H1 (cell line): ENCODE results near the gene CHST13. TPM values are rescaled to one million over a fixed set of nuclear protein-coding genes. Genes with fewer than 3 reads are reported as not detected.

Source experiments
- CTCF ChIA-PET: fragments of 300-600 bp; sonication (Branson Sonifier 250); formaldehyde crosslinking; loops from one replicate; lab custom pipeline; 2021; ENCODE audit not compliant: partially characterized antibody; lab: Charles Lee
- POLR2A ChIA-PET: fragments of 300-600 bp; sonication (Branson Sonifier 250); formaldehyde crosslinking; loops from one replicate; lab custom pipeline; 2021; ENCODE audit warnings: inconsistent platforms; ENCODE audit not compliant: partially characterized antibody; lab: Charles Lee
- DNase-seq, 2 experiments: peaks; one replicate each; pipeline versions ENCODE4 v3.0.0 to v3.0.0-alpha.2; 2010 to 2022; ENCODE audit warnings: low spot score in 2 of 2, low read depth in 1 of 2, mixed read lengths in 1 of 2
- FAIRE-seq: peaks from 2 replicates; lab custom pipeline; 2011; peaks lifted over from hg19 to GRCh38; lab: Jason Lieb, UNC
- H2AFZ ChIP-seq: 2 replicates; pipeline ENCODE4 v1.8.1; 2012; ENCODE audit warnings: low read length, inconsistent platforms
- H2AK5ac ChIP-seq: 2 replicates; pipeline ENCODE4 v1.6.1; 2013; ENCODE audit warnings: low read depth, low read length
- H2BK120ac ChIP-seq: replicated peaks from 2 replicates; pipeline ENCODE3; 2013; ENCODE audit warnings: low read depth, low read length, inconsistent platforms
- H2BK12ac ChIP-seq: 2 replicates; pipeline ENCODE4 v1.6.1; 2013; ENCODE audit warnings: low read depth, low read length
- H2BK15ac ChIP-seq: 2 replicates; pipeline ENCODE4 v1.6.1; 2013; ENCODE audit warnings: low read length
- H2BK20ac ChIP-seq: 2 replicates; pipeline ENCODE4 v1.6.1; 2013; ENCODE audit warnings: low read length
- H2BK5ac ChIP-seq: 2 replicates; pipeline ENCODE4 v1.6.1; 2013; ENCODE audit warnings: low read depth, low read length
- H3K14ac ChIP-seq: 2 replicates; pipeline ENCODE4 v1.6.1; 2013; ENCODE audit warnings: inconsistent platforms; ENCODE audit not compliant: insufficient read length
- H3K18ac ChIP-seq: 2 replicates; pipeline ENCODE4 v1.6.1; 2013; ENCODE audit warnings: low read length; ENCODE audit errors: extremely low read depth
- H3K23ac ChIP-seq: 2 replicates; pipeline ENCODE4 v1.6.1; 2013; ENCODE audit warnings: inconsistent platforms; ENCODE audit not compliant: insufficient read length
- H3K23me2 ChIP-seq: 2 replicates; pipeline ENCODE4 v1.6.1; 2013; ENCODE audit warnings: low read depth, low read length
- H3K27ac ChIP-seq: 2 replicates; pipeline ENCODE4 v1.6.1; 2011; ENCODE audit warnings: low read depth, low read length, inconsistent platforms
- H3K27me3 ChIP-seq, 4 experiments: replicated peaks in 1 of 4; 1 replicate in 1 of 4; 2 replicates in 3 of 4; pipeline versions ENCODE4 v1.6.1 to v1.8.1; 2011 to 2013; ENCODE audit warnings: low read length in 3 of 4, mild to moderate bottlenecking in 3 of 4, inconsistent platforms in 2 of 4, mixed read lengths in 2 of 4, moderate library complexity in 1 of 4; ENCODE audit not compliant: control insufficient read depth in 3 of 4, insufficient read depth in 3 of 4; ENCODE audit errors: extremely low read depth in 1 of 4
- H3K36me3 ChIP-seq, 4 experiments: 2 replicates each; pipeline versions ENCODE4 v1.6.1 to v1.8.1; 2011 to 2013; ENCODE audit warnings: mild to moderate bottlenecking in 4 of 4, low read length in 3 of 4, moderate library complexity in 2 of 4, control low read depth in 1 of 4, inconsistent platforms in 1 of 4; ENCODE audit not compliant: insufficient read depth in 4 of 4, control insufficient read depth in 2 of 4
- H3K4ac ChIP-seq: replicated peaks from 2 replicates; pipeline ENCODE3; 2013; ENCODE audit warnings: low read length, low read depth, mixed read lengths, inconsistent platforms; ENCODE audit not compliant: insufficient read length
- H3K4me1 ChIP-seq, 4 experiments: replicated peaks in 1 of 4; 1 replicate in 1 of 4; 2 replicates in 3 of 4; pipeline versions ENCODE4 v1.6.1 to v1.8.1; 2011 to 2013; ENCODE audit warnings: low read length in 3 of 4, inconsistent platforms in 2 of 4, mixed read lengths in 1 of 4; ENCODE audit not compliant: insufficient read depth in 4 of 4, control insufficient read depth in 3 of 4
- H3K4me2 ChIP-seq, 2 experiments: 2 replicates each; pipeline versions ENCODE4 v1.6.1 to v1.8.1; 2011 to 2013; ENCODE audit warnings: low read depth in 2 of 2, low read length in 2 of 2, control low read depth in 1 of 2, inconsistent platforms in 1 of 2, mild to moderate bottlenecking in 1 of 2; ENCODE audit not compliant: insufficient read depth in 1 of 2
- H3K4me3 ChIP-seq, 4 experiments: fragments of 200-600, 300-600 bp in 1 of 4; sonication (generic), shearing (Covaris generic), sonication (Bioruptor Twin) in 1 of 4; 2 replicates each; pipeline versions ENCODE4 v1.5.1 to v1.8.1; 2011 to 2016; ENCODE audit warnings: low read length in 4 of 4, low read depth in 3 of 4, control low read depth in 2 of 4, inconsistent platforms in 2 of 4, mild to moderate bottlenecking in 2 of 4, mixed read lengths in 1 of 4, moderate library complexity in 1 of 4; ENCODE audit not compliant: insufficient read depth in 2 of 4; ENCODE audit errors: extremely low read depth in 1 of 4
- H3K56ac ChIP-seq: replicated peaks from 2 replicates; pipeline ENCODE3; 2013; ENCODE audit warnings: low read depth, mild to moderate bottlenecking, mixed read lengths, low read length, inconsistent platforms; ENCODE audit not compliant: insufficient read length
- H3K79me1 ChIP-seq: 2 replicates; pipeline ENCODE4 v1.6.1; 2013; ENCODE audit warnings: low read depth, low read length, control low read depth
- H3K79me2 ChIP-seq, 2 experiments: 2 replicates each; pipeline versions ENCODE4 v1.6.1 to v1.8.1; 2012 to 2013; ENCODE audit warnings: low read length in 2 of 2, mild to moderate bottlenecking in 2 of 2, inconsistent platforms in 1 of 2; ENCODE audit not compliant: insufficient read depth in 2 of 2, control insufficient read depth in 1 of 2
- H3K9ac ChIP-seq, 4 experiments: replicated peaks in 1 of 4; 1 replicate in 1 of 4; 2 replicates in 3 of 4; pipeline versions ENCODE4 v1.6.1 to v1.8.1; 2011 to 2013; ENCODE audit warnings: low read depth in 3 of 4, low read length in 3 of 4, control low read depth in 2 of 4, mild to moderate bottlenecking in 2 of 4, moderate library complexity in 2 of 4, inconsistent platforms in 1 of 4; ENCODE audit errors: extremely low read depth in 1 of 4
- H3K9me3 ChIP-seq, 2 experiments: 2 replicates each; pipeline versions ENCODE4 v1.6.1 to v1.8.1; 2012 to 2013; ENCODE audit warnings: mild to moderate bottlenecking in 2 of 2, moderate library complexity in 2 of 2, control low read depth in 1 of 2, inconsistent platforms in 1 of 2, low read depth in 1 of 2, low read length in 1 of 2, mixed read lengths in 1 of 2; ENCODE audit not compliant: insufficient read depth in 2 of 2
- H4K20me1 ChIP-seq, 2 experiments: replicated peaks in 1 of 2; 2 replicates each; pipeline versions ENCODE3 to v1.8.1; 2011 to 2013; ENCODE audit warnings: inconsistent platforms in 2 of 2, low read length in 2 of 2, mild to moderate bottlenecking in 1 of 2; ENCODE audit not compliant: insufficient read depth in 2 of 2, control insufficient read depth in 1 of 2
- H4K5ac ChIP-seq: 2 replicates; pipeline ENCODE4 v1.6.1; 2013; ENCODE audit warnings: low read length, low read depth, mixed read lengths, inconsistent platforms; ENCODE audit not compliant: insufficient read length
- H4K8ac ChIP-seq: 2 replicates; pipeline ENCODE4 v1.8.0; 2013; ENCODE audit warnings: mild to moderate bottlenecking, moderate library complexity, low read length, inconsistent platforms; ENCODE audit not compliant: insufficient read depth; ENCODE audit errors: extremely low read depth
- H4K91ac ChIP-seq: replicated peaks from 2 replicates; pipeline ENCODE3; 2013; ENCODE audit warnings: low read length, mixed read lengths, inconsistent platforms; ENCODE audit not compliant: insufficient read length
- JUND ChIP-seq: IDR thresholded peaks from 2 replicates; pipeline ENCODE4 v1.6.1; 2011; ENCODE audit warnings: mild to moderate bottlenecking, improper control_type of control experiment, low read length
- NRF1 ChIP-seq: IDR thresholded peaks from 2 replicates; pipeline ENCODE4 v1.6.1; 2011; ENCODE audit warnings: mild to moderate bottlenecking, low read depth, low read length, improper control_type of control experiment
- WGBS, 2 experiments: shearing (Covaris generic) in 1 of 2; methylation state at CpG; one replicate each; pipeline versions ENCODE4 v1.1.6 to v1.1.7; 2013 to 2015; ENCODE audit warnings: low lambda C conversion rate in 2 of 2, mixed read lengths in 2 of 2, inconsistent platforms in 1 of 2, low coverage in 1 of 2, missing lambda C conversion rate in 1 of 2; ENCODE audit not compliant: insufficient replicate concordance in 2 of 2, insufficient coverage in 1 of 2, insufficient read length in 1 of 2; ENCODE audit errors: extremely low coverage in 1 of 2, missing lambda C conversion rate in 1 of 2; 5-methylcytosine and 5-hydroxymethylcytosine counted together
- polyA plus RNA-seq, 7 experiments: library from polyadenylated mRNA; depleted of rRNA in 3 of 7; stranded (reverse) in 5 of 7; unstranded in 2 of 7; fragments of >200 nt in 5 of 7; fragments of 200-250 nt in 2 of 7; gene quantifications; 1 replicate in 5 of 7; 2 replicates in 1 of 7; 4 replicates in 1 of 7; pipeline versions ENCODE4 v1.2.1 to v1.2.3, GENCODE V29; 2011 to 2013; ENCODE audit warnings: missing spikeins in 2 of 7, mixed read lengths in 2 of 7
- total RNA-seq: library from RNA; stranded (reverse); fragmentation: NEBNext Ultra II Directional; extraction: Animal tissue kit (Norgen Biotek cat#: 25700); gene quantifications from 2 replicates; pipeline ENCODE4 v1.2.1, GENCODE V29; 2021

CHST13 gene
- total and polyA plus RNA-seq, 2 of the 8 experiments (the other 6 are each of a cell fraction or from before 2014, with no cell fraction given), result 5.4 to 11.7 TPM

DNA sequence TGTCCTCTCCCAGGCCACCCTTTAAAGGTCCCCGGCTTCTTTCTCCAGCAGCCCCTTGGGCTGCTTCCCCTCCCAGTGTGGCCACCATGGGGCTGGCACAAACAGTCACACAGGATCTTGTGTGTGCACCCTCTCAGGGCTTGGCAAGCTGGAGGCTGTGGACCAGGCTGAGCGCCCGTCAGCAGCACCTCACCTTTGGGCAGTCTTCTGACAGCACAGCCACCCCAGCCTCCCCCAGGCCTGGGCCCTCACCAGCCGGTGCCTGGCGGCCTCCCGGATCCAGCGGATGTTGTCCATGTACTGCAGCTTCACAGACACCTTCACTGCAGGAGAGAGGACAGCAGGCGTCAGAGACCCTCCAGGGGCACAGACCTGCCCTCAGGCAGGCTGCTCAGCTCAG lies 28.2 kb upstream of the CHST13 start:
- no peak overlapping the region for H3K18ac ChIP-seq
- H3K79me2 ChIP-seq, result no peaks in the 10 kb centered on the region
- no peaks in the 10 kb centered on the region for H3K27me3 ChIP-seq
- no peaks in the 10 kb centered on the region for H4K20me1 ChIP-seq
- no peak overlapping the region for H4K91ac ChIP-seq
- H3K23ac ChIP-seq, result no peak overlapping the region
- no peak overlapping the region for H3K14ac ChIP-seq
- no peak overlapping the region for H3K56ac ChIP-seq
- no peak overlapping the region for H2BK20ac ChIP-seq
- H2BK12ac ChIP-seq, result no peak overlapping the region
- no peak overlapping the region for H3K9ac ChIP-seq
- no peak for TF ChIP-seq JUND
- no peak for TF ChIP-seq NRF1
- FAIRE-seq (no peak), DNase-seq (no peak)
- 0 out of 2 replicates have a peak, but pooled peaks cover 1% of the 10 kb centered on the region for H3K23me2 ChIP-seq
- H3K9me3 ChIP-seq, result no peaks in the 10 kb centered on the region
- H2AFZ ChIP-seq, result no peak overlapping the region
- no peak overlapping the region for H3K27ac ChIP-seq
- 89% methylated on average over 8 of the region's 8 CpGs; no CpG with 5 or more reads in 1 of the 2 experiments for WGBS, 2 experiments
- H4K8ac ChIP-seq, result no peak overlapping the region
- peaks cover 0 to 17% (median 11%) of the 10 kb centered on the region in 4 experiments; a peak in 6 of 7 replicates for H3K4me1 ChIP-seq
- H4K5ac ChIP-seq, result no peak overlapping the region
- POLR2A ChIA-PET, result no interaction called here
- no peak overlapping the region for H2BK5ac ChIP-seq
- H2BK15ac ChIP-seq, result no peak overlapping the region
- H3K4me2 ChIP-seq, result no peak overlapping the region
- H2AK5ac ChIP-seq, result no peak overlapping the region
- no peak overlapping the region for H3K4me3 ChIP-seq
- no peaks in the 10 kb centered on the region for H3K36me3 ChIP-seq
- no peak overlapping the region for H3K4ac ChIP-seq
- H3K79me1 ChIP-seq, result no peaks in the 10 kb centered on the region
- H2BK120ac ChIP-seq, result no peak overlapping the region
- CTCF ChIA-PET, result interaction anchor here (0.6 to 6.6 kb wide), 3 partner anchors 7 to 62 kb away, joined by 3 to 49 read pairs (median 3); no protein-coding TSS in a partner anchor
